Astrocyte (in vitro differentiated cells and primary cell): ENCODE measurements around the gene ADIG.

Experiments
- EZH2 ChIP-seq: IDR thresholded peaks from 2 replicates; pipeline ENCODE4 v1.6.1; 2012; ENCODE audit warnings: mild to moderate bottlenecking, low read length, inconsistent platforms; ENCODE audit not compliant: insufficient read depth
- TF ChIP-seq, protein P1 (sequence below): IDR thresholded peaks from 2 replicates; pipeline ENCODE4 v1.5.1; 2011; ENCODE audit warnings: low read depth, mild to moderate bottlenecking, inconsistent platforms, low read length, moderate library complexity; ENCODE audit not compliant: insufficient read depth

DNA sequence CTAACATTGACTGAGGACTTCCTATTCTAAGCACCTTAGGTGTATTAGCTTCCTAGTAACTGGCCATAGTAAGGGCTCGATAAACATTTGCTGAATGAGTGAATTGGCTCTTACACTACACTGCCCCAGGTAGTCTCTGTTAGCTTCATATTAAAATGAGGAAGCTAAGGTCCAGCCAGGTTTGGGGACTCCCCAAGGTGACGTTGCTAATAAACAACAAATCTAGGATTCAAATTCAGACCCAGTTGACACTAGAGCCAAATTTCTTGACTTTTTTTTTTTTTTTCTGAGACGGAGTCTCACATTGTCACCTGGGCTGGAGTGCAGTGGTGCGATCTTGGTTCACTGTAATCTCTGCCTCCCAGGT, 36.8 kb downstream of the ADIG start:
- TF ChIP-seq, protein P1, sequence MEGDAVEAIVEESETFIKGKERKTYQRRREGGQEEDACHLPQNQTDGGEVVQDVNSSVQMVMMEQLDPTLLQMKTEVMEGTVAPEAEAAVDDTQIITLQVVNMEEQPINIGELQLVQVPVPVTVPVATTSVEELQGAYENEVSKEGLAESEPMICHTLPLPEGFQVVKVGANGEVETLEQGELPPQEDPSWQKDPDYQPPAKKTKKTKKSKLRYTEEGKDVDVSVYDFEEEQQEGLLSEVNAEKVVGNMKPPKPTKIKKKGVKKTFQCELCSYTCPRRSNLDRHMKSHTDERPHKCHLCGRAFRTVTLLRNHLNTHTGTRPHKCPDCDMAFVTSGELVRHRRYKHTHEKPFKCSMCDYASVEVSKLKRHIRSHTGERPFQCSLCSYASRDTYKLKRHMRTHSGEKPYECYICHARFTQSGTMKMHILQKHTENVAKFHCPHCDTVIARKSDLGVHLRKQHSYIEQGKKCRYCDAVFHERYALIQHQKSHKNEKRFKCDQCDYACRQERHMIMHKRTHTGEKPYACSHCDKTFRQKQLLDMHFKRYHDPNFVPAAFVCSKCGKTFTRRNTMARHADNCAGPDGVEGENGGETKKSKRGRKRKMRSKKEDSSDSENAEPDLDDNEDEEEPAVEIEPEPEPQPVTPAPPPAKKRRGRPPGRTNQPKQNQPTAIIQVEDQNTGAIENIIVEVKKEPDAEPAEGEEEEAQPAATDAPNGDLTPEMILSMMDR, result no peak
- no peak for TF ChIP-seq EZH2
